Ovary (tissue), 9 donors: Measurements from ENCODE around the gene BMPER. TPM values are rescaled to one million over a fixed set of nuclear protein-coding genes. Genes with fewer than 3 reads are reported as not detected.

Experiments used
- DNase-seq, 5 donors: peaks; one replicate each; pipeline ENCODE4 v3.0.0-alpha.2; 2019 to 2020
- H3K27ac ChIP-seq, 2 donors: fragments of 200-600 bp; one replicate each; pipeline versions ENCODE4 v1.5.1 to v1.8.0; 2019 to 2022
- H3K27me3 ChIP-seq: fragments of 200-600 bp; one replicate; pipeline ENCODE4 v1.8.0; 2022
- H3K36me3 ChIP-seq: fragments of 200-600 bp; sonication (generic); one replicate; pipeline ENCODE4 v1.5.1; 2019
- H3K4me1 ChIP-seq: one replicate; pipeline ENCODE4 v1.8.1; 2013; ENCODE audit warnings: mild to moderate bottlenecking, moderate library complexity; ENCODE audit not compliant: insufficient read depth
- H3K4me3 ChIP-seq: fragments of 200-600 bp; sonication (generic); one replicate; pipeline ENCODE4 v1.5.1; 2017
- H3K9me3 ChIP-seq, 2 donors: fragments of 200-600 bp in 1 of 2; sonication (generic) in 1 of 2; one replicate each; pipeline versions ENCODE4 v1.5.1 to v1.8.1; 2013 to 2019; ENCODE audit warnings: mild to moderate bottlenecking in 1 of 2, moderate library complexity in 1 of 2
- EP300 ChIP-seq: sonication (generic); formaldehyde crosslinking; IDR thresholded peaks from one replicate; pipeline ENCODE4 v1.6.1; 2017; ENCODE audit warnings: antibody characterized with exemption
- POLR2A ChIP-seq: fragments of 450-650 bp; IDR thresholded peaks from one replicate; pipeline ENCODE4 v1.6.1; 2017; ENCODE audit warnings: antibody characterized with exemption, mild to moderate bottlenecking, moderate library complexity
- WGBS, 3 donors: extraction: QIAGEN DNeasy Blood & Tissue Kit in 1 of 3; methylation state at CpG; one replicate each; pipeline versions ENCODE4 v1.1.5 to v1.1.7; 2013 to 2017; 5-methylcytosine and 5-hydroxymethylcytosine counted together
- intact Hi-C, 4 donors: fragments of 100-400 bp; cut with DNase I; formaldehyde crosslinking; loops; one replicate each; pipeline versions ENCODE4 v1.11.0 to v1.15.1; 2022 to 2023
- polyA plus RNA-seq, 2 donors: library from polyadenylated mRNA; stranded (reverse); fragments of 200-250 nt in 1 of 2; fragments of 350-450 nt in 1 of 2; fragmentation: Illumina TruSeq in 1 of 2; extraction: RNeasy Lipid Tissue Mini Kit (QIAGEN cat#74804) in 1 of 2; gene quantifications; one replicate each; pipeline ENCODE4 v1.2.3, GENCODE V29; 2013 to 2014
- total RNA-seq, 7 donors: library from RNA; depleted of rRNA in 2 of 7; stranded (reverse); fragments of >200 nt in 2 of 7; fragmentation: NEBNext Ultra II Directional in 3 of 7; extraction: Animal tissue kit (Norgen Biotek cat#: 25700) in 3 of 7; gene quantifications; one replicate each; pipeline versions ENCODE4 v1.1.0 to v1.2.4, GENCODE V29; 2016 to 2023
- TF ChIP-seq, protein P1 (sequence below), 3 donors: fragments of 450-650 bp in 2 of 3; fragments of 200-600 bp in 1 of 3; IDR thresholded peaks; one replicate each; pipeline versions ENCODE4 v1.5.1 to v1.8.0; 2016 to 2022; ENCODE audit warnings: antibody characterized with exemption in 3 of 3, mild to moderate bottlenecking in 1 of 3
- donor health status: DM: no; HTN: no; CAD: no; lungs with moderate emphysema.
- donor health status: DM: no; HTN: no; CAD: no.
- donor health status: Bipolar disorder and iron deficiency.
- donor health status: DM: yes; HTN: yes; CAD: no.
- donor health status: DM: no; HTN: no; CAD: no.
- donor health status: DM: yes; HTN: yes; CAD: no.

The BMPER gene
- total and polyA plus RNA-seq, 9 donors, result 2.9 to 15.3 (median 5.4) TPM

DNA sequence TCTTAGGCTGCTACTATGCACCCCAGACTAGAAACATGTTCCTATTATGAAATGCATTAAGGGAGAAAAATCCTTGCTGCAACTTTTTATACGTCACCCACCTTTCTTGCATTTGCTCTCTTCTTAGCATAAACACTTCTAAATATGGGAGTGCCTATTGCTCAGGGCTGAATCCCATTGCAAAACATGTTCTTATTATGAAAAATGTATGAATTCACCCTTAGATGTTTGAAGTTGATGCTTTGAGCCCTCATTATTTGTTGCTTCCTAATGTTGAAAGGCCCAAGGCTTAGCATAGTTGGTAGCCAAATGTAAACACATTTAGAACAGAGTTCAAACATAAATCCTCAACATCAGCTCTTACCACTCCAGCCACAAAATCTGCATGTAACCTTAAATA is 52.8 kb downstream of the BMPER start:
- no peak overlapping the region for H3K4me3 ChIP-seq
- no peak overlapping the region for H3K27ac ChIP-seq
- TF ChIP-seq POLR2A (no peak), EP300 (no peak)
- TF ChIP-seq, protein P1, sequence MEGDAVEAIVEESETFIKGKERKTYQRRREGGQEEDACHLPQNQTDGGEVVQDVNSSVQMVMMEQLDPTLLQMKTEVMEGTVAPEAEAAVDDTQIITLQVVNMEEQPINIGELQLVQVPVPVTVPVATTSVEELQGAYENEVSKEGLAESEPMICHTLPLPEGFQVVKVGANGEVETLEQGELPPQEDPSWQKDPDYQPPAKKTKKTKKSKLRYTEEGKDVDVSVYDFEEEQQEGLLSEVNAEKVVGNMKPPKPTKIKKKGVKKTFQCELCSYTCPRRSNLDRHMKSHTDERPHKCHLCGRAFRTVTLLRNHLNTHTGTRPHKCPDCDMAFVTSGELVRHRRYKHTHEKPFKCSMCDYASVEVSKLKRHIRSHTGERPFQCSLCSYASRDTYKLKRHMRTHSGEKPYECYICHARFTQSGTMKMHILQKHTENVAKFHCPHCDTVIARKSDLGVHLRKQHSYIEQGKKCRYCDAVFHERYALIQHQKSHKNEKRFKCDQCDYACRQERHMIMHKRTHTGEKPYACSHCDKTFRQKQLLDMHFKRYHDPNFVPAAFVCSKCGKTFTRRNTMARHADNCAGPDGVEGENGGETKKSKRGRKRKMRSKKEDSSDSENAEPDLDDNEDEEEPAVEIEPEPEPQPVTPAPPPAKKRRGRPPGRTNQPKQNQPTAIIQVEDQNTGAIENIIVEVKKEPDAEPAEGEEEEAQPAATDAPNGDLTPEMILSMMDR (IDR thresholded peaks at IDR 0.05), result no peak
- H3K27me3 ChIP-seq, result no peaks in the 10 kb centered on the region
- DNase-seq, result no peak
- 93 to 100% (median 93%) methylated on average over 1 of the region's 1 CpG for WGBS, 3 donors
- no peaks in the 10 kb centered on the region for H3K36me3 ChIP-seq
- no peaks in the 10 kb centered on the region for H3K9me3 ChIP-seq
- H3K4me1 ChIP-seq, result no peaks in the 10 kb centered on the region
- intact Hi-C loops, result no loop called here

DNA sequence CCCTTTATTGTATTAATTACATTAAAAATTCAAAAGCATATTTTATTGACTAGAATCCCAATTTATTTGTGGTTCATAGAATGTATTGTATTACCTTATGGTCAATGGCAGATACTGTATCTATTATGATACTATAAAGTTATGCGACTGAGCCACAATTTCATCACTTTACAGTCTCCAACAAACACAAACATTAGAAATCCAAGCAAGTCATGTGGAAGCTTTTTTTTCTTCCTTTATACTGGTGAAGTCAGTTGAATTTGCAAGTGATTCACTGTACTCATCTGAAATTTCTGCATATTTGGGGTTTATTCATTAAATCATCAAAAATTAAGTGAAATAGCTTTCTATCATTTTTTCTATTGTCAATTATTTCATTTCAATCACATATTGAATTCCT is 54.3 kb downstream of the BMPER start:
- H3K4me1 ChIP-seq, result peaks cover 2% of the 10 kb centered on the region
- WGBS, 3 donors, result 98 to 100% (median 100%) methylated on average over 1 of the region's 1 CpG
- H3K36me3 ChIP-seq, result no peaks in the 10 kb centered on the region
- no peaks in the 10 kb centered on the region for H3K27me3 ChIP-seq
- H3K27ac ChIP-seq, result no peak overlapping the region
- TF ChIP-seq, protein P1 (IDR thresholded peaks at IDR 0.05), result no peak
- DNase-seq, result no peak
- intact Hi-C loops, result no loop called here
- H3K4me3 ChIP-seq, result no peak overlapping the region
- no peaks in the 10 kb centered on the region for H3K9me3 ChIP-seq

DNA sequence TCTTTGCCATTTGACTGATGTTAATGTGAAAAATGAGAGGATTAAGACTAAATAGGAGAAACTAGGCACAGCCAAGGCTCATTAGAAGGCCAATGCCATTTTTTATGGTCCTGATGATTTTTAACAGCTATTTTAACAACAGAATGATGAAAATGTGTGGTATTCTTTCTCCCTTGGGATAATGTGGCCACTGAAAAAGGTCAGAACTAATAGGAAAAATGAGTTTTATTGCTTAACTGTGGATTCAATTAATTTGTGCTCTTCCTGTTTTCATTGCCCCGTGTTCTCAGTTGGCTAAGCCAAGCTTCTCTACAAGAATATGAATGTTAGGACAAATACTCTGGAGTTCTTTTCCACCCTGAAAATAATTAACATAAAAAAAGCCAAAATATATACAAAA is 56.6 kb downstream of the BMPER start:
- no peak for TF ChIP-seq EP300
- TF ChIP-seq POLR2A, result no peak
- TF ChIP-seq, protein P1 (IDR thresholded peaks at IDR 0.05), result no peak
- 31 to 38% (median 33%) methylated on average over 1 of the region's 1 CpG for WGBS, 3 donors
- Histone ChIP-seq H3K4me1 (peaks cover 2% of the 10 kb centered on the region), H3K27me3 (no peaks in the 10 kb centered on the region), H3K27ac (no peak overlapping the region), H3K4me3 (no peak overlapping the region), H3K9me3 (no peaks in the 10 kb centered on the region), H3K36me3 (no peaks in the 10 kb centered on the region)
- intact Hi-C loops, result no loop called here
- no peak for DNase-seq

DNA sequence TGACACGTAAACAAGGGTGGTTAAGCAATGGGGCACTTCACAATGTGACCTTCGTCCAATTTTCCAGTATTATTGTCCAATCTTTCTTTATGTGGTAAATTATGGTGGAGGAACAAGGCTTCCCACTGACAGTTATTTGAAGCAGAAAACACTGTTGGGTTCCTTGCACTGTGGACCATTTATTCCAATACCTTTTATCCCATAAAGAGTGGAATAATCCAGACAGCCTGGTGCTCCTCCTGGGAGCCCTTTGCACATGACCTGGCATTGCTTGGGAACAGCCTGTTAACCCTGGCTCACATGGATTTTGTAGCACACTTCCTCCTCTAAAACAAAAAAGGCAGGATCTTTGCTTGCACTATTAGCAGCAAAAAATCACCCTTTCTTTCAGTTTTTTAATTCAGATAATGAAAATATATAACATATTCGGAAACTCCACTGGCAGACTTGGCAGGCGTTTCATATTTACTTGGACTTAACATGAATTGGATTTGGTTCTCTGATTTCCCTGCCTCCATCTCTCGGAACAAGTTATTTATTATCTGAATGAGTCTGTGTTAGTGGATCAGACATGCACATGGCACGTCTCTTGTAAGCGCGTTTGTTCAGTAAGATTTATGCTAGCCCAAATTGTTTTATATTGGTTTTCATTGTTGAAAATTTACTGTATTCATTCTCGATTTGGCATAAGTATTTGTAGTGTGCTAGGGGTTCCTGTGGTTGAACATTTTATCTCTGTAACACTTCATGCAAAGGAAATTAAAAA is 59.3 kb downstream of the BMPER start:
- WGBS, 3 donors, result 22 to 24% (median 22%) methylated on average over 9 of the region's 9 CpGs
- H3K27ac ChIP-seq, result no peak overlapping the region
- no peaks in the 10 kb centered on the region for H3K9me3 ChIP-seq
- peaks cover 2% of the 10 kb centered on the region for H3K4me1 ChIP-seq
- no peak overlapping the region for H3K4me3 ChIP-seq
- peak in 2 of 5 donors; percentile 18 to 21 for DNase-seq
- H3K27me3 ChIP-seq, result no peaks in the 10 kb centered on the region
- intact Hi-C loops, result no loop called here
- TF ChIP-seq POLR2A (no peak), EP300 (no peak)
- TF ChIP-seq, protein P1 (IDR thresholded peaks at IDR 0.05), result no peak
- H3K36me3 ChIP-seq, result no peaks in the 10 kb centered on the region
